Smooth muscle cell (in vitro differentiated cells): Measurements from ENCODE around the gene EBF3. TPM values are rescaled to one million over a fixed set of nuclear protein-coding genes. Genes with fewer than 3 reads are reported as not detected.

Experiments used
- DNase-seq: peaks from one replicate; lab custom pipeline; 2025; ENCODE audit not compliant: unreplicated experiment; lab: John Stamatoyannopoulos, UW
- H2AFZ ChIP-seq: fragments of 200-600 bp; sonication (generic); 2 replicates; pipeline ENCODE4 v1.6.0; 2016; ENCODE audit warnings: antibody characterized with exemption, low read depth, mild to moderate bottlenecking
- H3F3A ChIP-seq: fragments of 200-600 bp; sonication (generic); 2 replicates; pipeline ENCODE4 v1.6.0; 2017; ENCODE audit warnings: antibody characterized with exemption, low read depth
- H3K27ac ChIP-seq: fragments of 200-600 bp; sonication (generic); 2 replicates; pipeline ENCODE4 v1.5.1; 2016; ENCODE audit warnings: low read depth, mild to moderate bottlenecking
- H3K27me3 ChIP-seq: fragments of 200-600 bp; sonication (generic); 2 replicates; pipeline ENCODE4 v1.6.1; 2016; ENCODE audit warnings: low read depth, mild to moderate bottlenecking
- H3K36me3 ChIP-seq: fragments of 200-600 bp; sonication (generic); 2 replicates; pipeline ENCODE4 v1.5.1; 2016; ENCODE audit warnings: low read depth
- H3K4me1 ChIP-seq: fragments of 200-600 bp; sonication (generic); 2 replicates; pipeline ENCODE4 v1.5.1; 2016; ENCODE audit warnings: low read depth
- H3K4me2 ChIP-seq: fragments of 200-600 bp; sonication (generic); 2 replicates; pipeline ENCODE4 v1.6.0; 2016; ENCODE audit warnings: mild to moderate bottlenecking
- H3K4me3 ChIP-seq: fragments of 200-600 bp; sonication (generic); 2 replicates; pipeline ENCODE4 v1.5.1; 2016; ENCODE audit warnings: mild to moderate bottlenecking
- H3K79me2 ChIP-seq: fragments of 200-600 bp; sonication (generic); 2 replicates; pipeline ENCODE4 v1.6.0; 2016; ENCODE audit warnings: low read depth, mild to moderate bottlenecking
- H3K9ac ChIP-seq: fragments of 200-600 bp; sonication (generic); 2 replicates; pipeline ENCODE4 v1.6.0; 2016; ENCODE audit warnings: low read depth
- H3K9me3 ChIP-seq: fragments of 200-600 bp; sonication (generic); replicated peaks from 2 replicates; pipeline ENCODE4 v1.5.1; 2016; ENCODE audit warnings: low read depth
- H4K20me1 ChIP-seq: fragments of 200-600 bp; sonication (generic); 2 replicates; pipeline ENCODE4 v1.6.0; 2016; ENCODE audit warnings: low read depth
- CTCF ChIP-seq: fragments of 200-600 bp; sonication (generic); IDR thresholded peaks from 2 replicates; pipeline ENCODE4 v1.5.1; 2017; ENCODE audit warnings: borderline replicate concordance, mild to moderate bottlenecking, antibody characterized with exemption; ENCODE audit not compliant: insufficient read depth, poor library complexity, severe bottlenecking
- WGBS: methylation state at CpG from one replicate; pipeline ENCODE4 v1.1.7; 2016; ENCODE audit warnings: low lambda C conversion rate; 5-methylcytosine and 5-hydroxymethylcytosine counted together
- polyA plus RNA-seq: library from polyadenylated mRNA; unstranded; fragments of >200 nt; fragmentation: Nextera tagmentation; extraction: Ambion mirVana; gene quantifications from 2 replicates; pipeline ENCODE4 v1.2.1, GENCODE V29; 2016
- total RNA-seq: library from RNA; depleted of rRNA; stranded (reverse); fragments of >200 nt; gene quantifications from 2 replicates; pipeline ENCODE4 v1.2.3, GENCODE V29; 2014

Gene EBF3
- total and polyA plus RNA-seq, 2 experiments from 2014 or later: not detected

- TF ChIP-seq CTCF: no peak
- Histone ChIP-seq H3F3A (no peaks in the 10 kb centered on the region), H3K27me3 (no peaks in the 10 kb centered on the region), H3K36me3 (no peaks in the 10 kb centered on the region), H3K4me2 (no peak overlapping the region), H3K4me1 (no peaks in the 10 kb centered on the region), H4K20me1 (no peaks in the 10 kb centered on the region), H3K27ac (no peak overlapping the region), H3K9ac (no peak overlapping the region), H3K9me3 (no peaks in the 10 kb centered on the region), H3K4me3 (no peak overlapping the region), H2AFZ (no peak overlapping the region), H3K79me2 (no peaks in the 10 kb centered on the region)
- DNase-seq: no peak
- 96% methylated on average over 27 of the region's 27 CpGs for WGBS
These were observed 124.5 kb downstream of the EBF3 start for GRCh38 chr10:129839285-129840195.

- H2AFZ ChIP-seq: no peak overlapping the region
- H3K4me3 ChIP-seq: no peak overlapping the region
- H3K4me2 ChIP-seq: no peak overlapping the region
- no peaks in the 10 kb centered on the region for H3K9me3 ChIP-seq
- no peaks in the 10 kb centered on the region for H3K79me2 ChIP-seq
- no peaks in the 10 kb centered on the region for H3K4me1 ChIP-seq
- H4K20me1 ChIP-seq: no peaks in the 10 kb centered on the region
- no peaks in the 10 kb centered on the region for H3K27me3 ChIP-seq
- TF ChIP-seq CTCF: no peak
- no peak overlapping the region for H3K27ac ChIP-seq
- no peaks in the 10 kb centered on the region for H3F3A ChIP-seq
- no peak overlapping the region for H3K9ac ChIP-seq
- DNase-seq: no peak
- H3K36me3 ChIP-seq: no peaks in the 10 kb centered on the region
- WGBS: 97% methylated on average over 26 of the region's 26 CpGs
These were observed 125.3 kb downstream of the EBF3 start for GRCh38 chr10:129838794-129839193.

- Histone ChIP-seq H3F3A (no peaks in the 10 kb centered on the region), H3K4me2 (no peak overlapping the region), H3K79me2 (no peaks in the 10 kb centered on the region), H3K36me3 (no peaks in the 10 kb centered on the region), H3K4me1 (no peaks in the 10 kb centered on the region), H3K4me3 (no peak overlapping the region), H2AFZ (no peak overlapping the region), H4K20me1 (no peaks in the 10 kb centered on the region), H3K27me3 (no peaks in the 10 kb centered on the region), H3K9me3 (no peaks in the 10 kb centered on the region), H3K9ac (no peak overlapping the region), H3K27ac (no peak overlapping the region)
- 93% methylated on average over 21 of the region's 26 CpGs for WGBS
- no peak for DNase-seq
- no peak for TF ChIP-seq CTCF
These were observed 126.0 kb downstream of the EBF3 start for GRCh38 chr10:129837909-129838582.
